A673 (cell line): ENCODE data around the gene TAF11L7.
"Not testable (repeated sequence)": the region's sequence is repeated elsewhere in the genome, so short reads cannot be mapped to it uniquely, and the experiment has no call there.

Experiments
- CTCF ChIP-seq: fragments of 300-800, 200-600 bp; sonication (generic); conservative IDR thresholded peaks from 2 replicates; pipeline ENCODE4 v1.5.1; 2017; ENCODE audit warnings: low read depth, mild to moderate bottlenecking, antibody characterized with exemption, low read length, moderate library complexity, mixed read lengths
- EZH2 ChIP-seq: fragments of 200-600 bp; sonication (generic); IDR thresholded peaks from 2 replicates; pipeline ENCODE4 v1.6.1; 2017; ENCODE audit warnings: borderline replicate concordance, low read depth, mild to moderate bottlenecking, mixed read lengths, antibody characterized with exemption, low read length; ENCODE audit not compliant: poor library complexity, severe bottlenecking

- TF ChIP-seq EZH2, CTCF: not testable (repeated sequence)
Measured at GRCh38 chr5:17594255-17594654, 8.7 kb upstream of the TAF11L7 start, which contains the start of gene TAF11L9.
